ENCODE measurements around the gene HOXD8.

- no peak for TF ChIP-seq CTCF (IDR thresholded peaks at IDR 0.05)
- TF ChIP-seq POLR2A (IDR thresholded peaks at IDR 0.05) = no peak
These were observed 27.1 kb upstream of the HOXD8 start for GRCh38 chr2:176102309-176102866.

Measured in upper lobe of left lung (tissue), 4 donors.